DND-41 (cell line): ENCODE data around the gene SLC35F6.

Experiments used
- ATAC-seq: fragments of 200-7000 bp; cut with Tn5 transposase; 3 replicates; pipeline ENCODE4 v1.9.1; 2021; ENCODE audit warnings: low read depth; ENCODE audit not compliant: insufficient read depth
- DNase-seq: peaks from one replicate; pipeline ENCODE4 v3.0.0-alpha.2; 2020
- H2AFZ ChIP-seq: 2 replicates; pipeline ENCODE4 v1.6.0; 2012; ENCODE audit warnings: low read depth, low read length
- H3K27ac ChIP-seq: 2 replicates; pipeline ENCODE4 v1.5.1; 2012; ENCODE audit warnings: low read length, inconsistent platforms
- H3K27me3 ChIP-seq: fragments of 200-600 bp; sonication (generic); 2 replicates; pipeline ENCODE4 v1.6.0; 2012; ENCODE audit warnings: low read length, mild to moderate bottlenecking, inconsistent platforms; ENCODE audit not compliant: insufficient read depth, poor library complexity
- H3K36me3 ChIP-seq: 2 replicates; pipeline ENCODE4 v1.5.1; 2012; ENCODE audit warnings: low read length, inconsistent platforms; ENCODE audit not compliant: insufficient read depth
- H3K4me1 ChIP-seq: 2 replicates; pipeline ENCODE4 v1.5.1; 2012; ENCODE audit warnings: mild to moderate bottlenecking, low read length; ENCODE audit not compliant: insufficient read depth
- H3K4me2 ChIP-seq: 2 replicates; pipeline ENCODE4 v1.6.0; 2012; ENCODE audit warnings: mild to moderate bottlenecking, moderate library complexity, low read length, inconsistent platforms; ENCODE audit not compliant: insufficient read depth
- H3K4me3 ChIP-seq, 2 experiments: fragments of 200-600 bp in 1 of 2; shearing (Covaris generic) in 1 of 2; 2 replicates each; pipeline ENCODE4 v1.5.1; 2012 to 2016; ENCODE audit warnings: inconsistent platforms in 2 of 2, low read length in 2 of 2, mild to moderate bottlenecking in 2 of 2, low read depth in 1 of 2, moderate library complexity in 1 of 2
- H3K79me2 ChIP-seq: 2 replicates; pipeline ENCODE4 v1.6.0; 2012; ENCODE audit warnings: low read length, inconsistent platforms; ENCODE audit not compliant: insufficient read depth
- H3K9ac ChIP-seq: 2 replicates; pipeline ENCODE4 v1.6.0; 2012; ENCODE audit warnings: low read depth, mild to moderate bottlenecking, inconsistent platforms, low read length, moderate library complexity
- H3K9me3 ChIP-seq: 2 replicates; pipeline ENCODE4 v1.5.1; 2012; ENCODE audit warnings: low read length, moderate library complexity, mild to moderate bottlenecking, inconsistent platforms; ENCODE audit not compliant: insufficient read depth, severe bottlenecking
- H4K20me1 ChIP-seq: 2 replicates; pipeline ENCODE4 v1.6.0; 2012; ENCODE audit warnings: low read length; ENCODE audit not compliant: insufficient read depth
- EZH2 ChIP-seq: IDR thresholded peaks from 3 replicates; pipeline ENCODE4 v1.6.1; 2012; ENCODE audit warnings: borderline replicate concordance, low read depth, mild to moderate bottlenecking, moderate library complexity, low read length, inconsistent platforms; ENCODE audit not compliant: severe bottlenecking
- TF ChIP-seq, protein P1 (sequence below): IDR thresholded peaks from 2 replicates; pipeline ENCODE4 v1.5.1; 2012; ENCODE audit warnings: borderline replicate concordance, low read length, moderate library complexity, mild to moderate bottlenecking; ENCODE audit not compliant: poor library complexity, severe bottlenecking; ENCODE audit errors: extremely low read depth

Gene SLC35F6

DNA sequence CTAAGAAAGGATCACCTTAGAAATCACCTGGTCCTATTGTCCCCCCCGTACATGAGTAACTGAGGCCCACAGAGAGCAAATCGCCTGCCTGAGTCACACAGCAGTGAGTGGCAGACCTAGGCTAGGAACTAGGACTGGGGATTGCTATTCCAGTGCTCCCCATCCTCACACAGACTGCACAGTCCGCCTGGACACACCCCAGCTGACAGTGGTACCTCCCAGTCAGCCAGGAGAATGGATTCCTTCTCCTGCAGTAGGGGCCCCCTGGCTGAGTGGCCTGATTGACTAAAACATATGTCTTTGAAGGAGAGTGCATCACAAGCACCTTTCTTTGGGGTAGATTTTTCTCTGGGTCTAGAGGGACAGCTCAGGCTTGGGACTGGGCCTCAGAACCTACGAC is 32.4 kb upstream of the SLC35F6 start:
- Histone ChIP-seq H3K79me2 (no peaks in the 10 kb centered on the region), H4K20me1 (no peaks in the 10 kb centered on the region; the same call in 1 of the 2 replicates), H3K4me3 (no peak overlapping the region), H3K4me1 (no peaks in the 10 kb centered on the region), H3K9ac (no peak overlapping the region), H3K4me2 (no peak overlapping the region), H3K27ac (no peak overlapping the region), H2AFZ (no peak overlapping the region), H3K27me3 (peaks cover 7% of the 10 kb centered on the region), H3K9me3 (no peaks in the 10 kb centered on the region), H3K36me3 (no peaks in the 10 kb centered on the region)
- no peak for ATAC-seq
- TF ChIP-seq, protein P1, sequence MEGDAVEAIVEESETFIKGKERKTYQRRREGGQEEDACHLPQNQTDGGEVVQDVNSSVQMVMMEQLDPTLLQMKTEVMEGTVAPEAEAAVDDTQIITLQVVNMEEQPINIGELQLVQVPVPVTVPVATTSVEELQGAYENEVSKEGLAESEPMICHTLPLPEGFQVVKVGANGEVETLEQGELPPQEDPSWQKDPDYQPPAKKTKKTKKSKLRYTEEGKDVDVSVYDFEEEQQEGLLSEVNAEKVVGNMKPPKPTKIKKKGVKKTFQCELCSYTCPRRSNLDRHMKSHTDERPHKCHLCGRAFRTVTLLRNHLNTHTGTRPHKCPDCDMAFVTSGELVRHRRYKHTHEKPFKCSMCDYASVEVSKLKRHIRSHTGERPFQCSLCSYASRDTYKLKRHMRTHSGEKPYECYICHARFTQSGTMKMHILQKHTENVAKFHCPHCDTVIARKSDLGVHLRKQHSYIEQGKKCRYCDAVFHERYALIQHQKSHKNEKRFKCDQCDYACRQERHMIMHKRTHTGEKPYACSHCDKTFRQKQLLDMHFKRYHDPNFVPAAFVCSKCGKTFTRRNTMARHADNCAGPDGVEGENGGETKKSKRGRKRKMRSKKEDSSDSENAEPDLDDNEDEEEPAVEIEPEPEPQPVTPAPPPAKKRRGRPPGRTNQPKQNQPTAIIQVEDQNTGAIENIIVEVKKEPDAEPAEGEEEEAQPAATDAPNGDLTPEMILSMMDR = no peak
- TF ChIP-seq EZH2 = no peak
- no peak for DNase-seq

DNA sequence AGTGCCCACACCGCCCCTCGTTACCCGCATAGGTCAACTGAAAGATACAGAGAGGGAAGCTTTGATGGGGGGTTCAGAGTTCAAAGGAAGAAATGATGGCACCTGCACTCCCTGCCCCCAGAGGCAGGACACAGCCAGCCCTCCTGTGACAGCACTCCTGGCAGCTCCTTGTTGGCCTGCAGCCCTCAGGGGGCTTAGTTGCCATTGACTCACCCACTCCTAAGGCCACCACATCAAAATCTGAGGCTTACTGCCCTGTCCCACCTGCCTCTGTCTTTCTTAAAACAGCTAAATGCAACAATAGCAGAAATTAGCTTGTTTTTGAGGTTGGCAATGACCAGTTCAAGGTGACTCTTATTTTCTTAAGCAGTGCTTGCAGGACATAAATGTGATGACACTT is 31.6 kb upstream of the SLC35F6 start:
- Histone ChIP-seq H3K9me3 (no peaks in the 10 kb centered on the region), H3K4me1 (no peaks in the 10 kb centered on the region), H3K4me3 (no peak overlapping the region), H3K36me3 (no peaks in the 10 kb centered on the region), H3K4me2 (no peak overlapping the region), H3K79me2 (no peaks in the 10 kb centered on the region), H3K27ac (no peak overlapping the region), H2AFZ (no peak overlapping the region), H4K20me1 (no peaks in the 10 kb centered on the region; the same call in 1 of the 2 replicates), H3K9ac (no peak overlapping the region), H3K27me3 (peaks cover 7% of the 10 kb centered on the region)
- ATAC-seq = no peak
- no peak for DNase-seq
- TF ChIP-seq EZH2 = no peak
- TF ChIP-seq, protein P1 = no peak

DNA sequence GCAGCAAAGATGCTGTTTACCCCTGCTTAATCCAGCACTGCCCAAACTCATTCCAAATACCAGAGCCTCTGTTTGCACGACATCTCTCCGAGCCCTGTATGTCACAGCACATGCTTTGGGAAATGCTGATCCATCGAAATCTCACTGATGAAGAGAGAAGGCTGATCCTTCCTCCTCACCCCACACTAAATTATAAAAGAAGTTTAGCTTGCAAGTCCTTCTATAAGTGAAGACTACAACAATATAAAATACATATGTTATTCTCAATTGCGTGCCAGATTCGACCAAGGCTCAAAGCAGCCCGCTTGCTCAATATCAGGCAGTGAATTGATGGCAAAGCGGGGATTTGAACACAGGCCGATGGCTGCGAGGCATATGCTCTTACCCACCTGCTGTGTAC is 30.7 kb upstream of the SLC35F6 start:
- DNase-seq = no peak
- no peak overlapping the region for H2AFZ ChIP-seq
- TF ChIP-seq EZH2 = no peak
- TF ChIP-seq, protein P1 = no peak

DNA sequence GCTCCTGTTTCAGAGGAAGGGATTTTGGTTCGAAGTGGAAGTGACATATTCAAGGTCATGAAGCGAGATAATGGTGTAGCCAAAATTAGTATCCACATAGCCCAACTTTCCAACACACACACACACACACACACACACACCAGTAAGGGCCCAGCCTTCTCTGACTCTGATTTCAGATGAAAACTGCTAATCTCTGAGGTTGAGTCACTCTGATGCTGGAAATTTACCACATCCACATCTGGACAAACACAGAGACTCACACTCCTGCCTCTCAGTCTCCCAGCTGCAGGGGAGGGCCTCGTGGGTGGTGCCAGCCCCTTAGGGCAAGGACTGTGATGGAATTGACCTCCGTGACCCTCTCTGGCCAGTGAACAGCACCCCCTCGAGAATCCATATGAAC is 29.0 kb upstream of the SLC35F6 start:
- Histone ChIP-seq H3K36me3 (no peaks in the 10 kb centered on the region), H3K4me3 (no peak overlapping the region), H3K4me2 (no peak overlapping the region), H3K79me2 (no peaks in the 10 kb centered on the region), H4K20me1 (no peaks in the 10 kb centered on the region), H2AFZ (no peak overlapping the region), H3K27me3 (peaks cover 7% of the 10 kb centered on the region), H3K4me1 (no peaks in the 10 kb centered on the region), H3K9me3 (no peaks in the 10 kb centered on the region), H3K9ac (no peak overlapping the region), H3K27ac (no peak overlapping the region)
- no peak; the same call in 2 of the 3 replicates for ATAC-seq
- no peak for DNase-seq
- no peak for TF ChIP-seq EZH2
- TF ChIP-seq, protein P1 = no peak

More for the DNA sequence above, 30.7 kb upstream of the SLC35F6 start:
- no peak overlapping the region for H3K9ac ChIP-seq
- H4K20me1 ChIP-seq = no peaks in the 10 kb centered on the region; the same call in 1 of the 2 replicates
- no peaks in the 10 kb centered on the region for H3K4me1 ChIP-seq
- no peak for ATAC-seq
- H3K27me3 ChIP-seq = peaks cover 7% of the 10 kb centered on the region
- H3K4me2 ChIP-seq = no peak overlapping the region
- H3K4me3 ChIP-seq = no peak overlapping the region
- H3K36me3 ChIP-seq = no peaks in the 10 kb centered on the region
- no peak overlapping the region for H3K27ac ChIP-seq
- H3K9me3 ChIP-seq = no peaks in the 10 kb centered on the region
- no peaks in the 10 kb centered on the region for H3K79me2 ChIP-seq
